HS-27A (cell line): ENCODE results near the gene FAM237B.

Source experiments
- DNase-seq: peaks from one replicate; pipeline ENCODE4 v3.0.0-alpha.2; 2012; ENCODE audit warnings: low read depth, missing footprints

The FAM237B gene

GRCh38 chr7:90290244-90291113 lies 30.6 kb downstream of the FAM237B start:
- no peak for DNase-seq

- no peak for DNase-seq
These were observed 33.0 kb downstream of the FAM237B start for GRCh38 chr7:90288154-90288553.

- no peak for DNase-seq
These were observed 44.9 kb downstream of the FAM237B start for GRCh38 chr7:90276033-90276728.

GRCh38 chr7:90274161-90274560 lies 46.9 kb downstream of the FAM237B start:
- no peak for DNase-seq

GRCh38 chr7:90272242-90272641 lies 48.9 kb downstream of the FAM237B start:
- DNase-seq: no peak

GRCh38 chr7:90271753-90272152 lies 49.4 kb downstream of the FAM237B start:
- DNase-seq: no peak

- no peak for DNase-seq
These were observed 50.5 kb downstream of the FAM237B start for GRCh38 chr7:90270431-90271178.

- no peak for DNase-seq
These were observed 51.9 kb downstream of the FAM237B start for GRCh38 chr7:90269163-90269562.

- no peak for DNase-seq
These were observed 53.7 kb downstream of the FAM237B start for GRCh38 chr7:90267263-90267858.

GRCh38 chr7:90266808-90267207 lies 54.3 kb downstream of the FAM237B start:
- no peak for DNase-seq
